Heart left ventricle (tissue), 13 donors: Measurements from ENCODE around the gene PPM1F.

Experiments
- POLR2A ChIP-seq, 2 donors: fragments of 450-650 bp; IDR thresholded peaks; one replicate each; pipeline ENCODE4 v1.6.1; 2017; ENCODE audit warnings: antibody characterized with exemption in 2 of 2, mild to moderate bottlenecking in 2 of 2, moderate library complexity in 2 of 2
- TF ChIP-seq, protein P1 (sequence below), 12 donors: fragments of 200-600 bp; sonication (generic) in 4 of 12; IDR thresholded peaks; one replicate each; pipeline versions ENCODE4 v1.5.0 to v1.8.0; 2018 to 2022; ENCODE audit warnings: antibody characterized with exemption in 12 of 12, mild to moderate bottlenecking in 5 of 12
- donor health status: ischemic (EF 13 %, LVEDD 7.1; RV severe dilation, severe dysfunction).
- donor health status: DM: no; HTN: yes; CAD: no.
- donor health status: DM: no; HTN: no; CAD: no.
- donor health status: ischemic (EF 25% LVEDD 6.9; RV normal size, moderate dysfunction).
- donor health status: ischemic (EF 25% LVEDD 5.7; RV mildly dilated, moderate dysfunction).
- donor health status: ischemic (EF 35%, LVEDD 5.7; RV mildly dilated, moderate dysfunction).
- donor health status: nonischemic (EF 11% LVEDD 7.7; RV severe dilation, severe dysfunction).
- donor health status: DM: yes; HTN: yes; CAD: no.
- donor health status: PGD.
- donor health status: ischemic (EF 29% LVEDD 5.4; RV normal size, mild dysfunction).
- donor health status: nonischemic (EF 23%, LVEDD 6.1; RV moderate dilation, normal function).

DNA sequence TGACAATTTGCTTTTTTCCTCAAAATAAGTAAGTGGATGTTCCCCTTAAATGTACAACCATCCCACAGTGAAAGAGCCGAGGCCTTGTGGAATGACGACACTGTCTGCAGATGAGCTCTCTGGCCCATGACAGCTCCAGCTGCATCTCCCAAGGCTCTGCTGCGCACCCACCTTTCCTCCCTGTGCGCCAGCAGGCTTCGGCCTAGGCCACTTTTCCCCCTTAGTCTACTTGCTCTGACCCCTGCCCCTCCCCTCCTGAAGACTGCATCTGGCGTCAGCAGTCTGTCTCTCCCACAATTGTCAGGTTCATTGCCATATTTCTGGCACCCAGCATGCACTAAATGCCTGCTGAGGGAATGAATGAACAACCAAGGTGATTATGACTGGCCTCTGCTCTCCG, 27.9 kb upstream of the PPM1F start:
- TF ChIP-seq POLR2A (IDR thresholded peaks at IDR 0.05) = no peak
- TF ChIP-seq, protein P1, sequence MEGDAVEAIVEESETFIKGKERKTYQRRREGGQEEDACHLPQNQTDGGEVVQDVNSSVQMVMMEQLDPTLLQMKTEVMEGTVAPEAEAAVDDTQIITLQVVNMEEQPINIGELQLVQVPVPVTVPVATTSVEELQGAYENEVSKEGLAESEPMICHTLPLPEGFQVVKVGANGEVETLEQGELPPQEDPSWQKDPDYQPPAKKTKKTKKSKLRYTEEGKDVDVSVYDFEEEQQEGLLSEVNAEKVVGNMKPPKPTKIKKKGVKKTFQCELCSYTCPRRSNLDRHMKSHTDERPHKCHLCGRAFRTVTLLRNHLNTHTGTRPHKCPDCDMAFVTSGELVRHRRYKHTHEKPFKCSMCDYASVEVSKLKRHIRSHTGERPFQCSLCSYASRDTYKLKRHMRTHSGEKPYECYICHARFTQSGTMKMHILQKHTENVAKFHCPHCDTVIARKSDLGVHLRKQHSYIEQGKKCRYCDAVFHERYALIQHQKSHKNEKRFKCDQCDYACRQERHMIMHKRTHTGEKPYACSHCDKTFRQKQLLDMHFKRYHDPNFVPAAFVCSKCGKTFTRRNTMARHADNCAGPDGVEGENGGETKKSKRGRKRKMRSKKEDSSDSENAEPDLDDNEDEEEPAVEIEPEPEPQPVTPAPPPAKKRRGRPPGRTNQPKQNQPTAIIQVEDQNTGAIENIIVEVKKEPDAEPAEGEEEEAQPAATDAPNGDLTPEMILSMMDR (IDR thresholded peaks at IDR 0.05) = no peak
